Panc1 (cell line): ENCODE data around the gene AOC3. TPM values are rescaled to one million over a fixed set of nuclear protein-coding genes. Genes with fewer than 3 reads are reported as not detected.

ENCODE experiments used
- ATAC-seq: fragments of 200-7000 bp; cut with Tn5 transposase; 2 replicates; pipeline ENCODE4 v1.9.1; 2020; ENCODE audit warnings: mild to moderate bottlenecking, moderate library complexity
- BruUV-seq: library from RNA; stranded (reverse); fragments of 400-500 nt; replicated peaks from 2 replicates; lab custom pipeline; 2021; lab: Mats Ljungman, UMichigan
- CTCF ChIA-PET: fragments of 300-600 bp; sonication (Branson Sonifier 250); formaldehyde crosslinking; loops from one replicate; lab custom pipeline; 2022; ENCODE audit warnings: antibody characterized with exemption; lab: Charles Lee
- POLR2A ChIA-PET: fragments of 300-600 bp; sonication (Branson Sonifier 250); formaldehyde crosslinking; loops from one replicate; lab custom pipeline; 2022; ENCODE audit warnings: antibody characterized with exemption; lab: Charles Lee
- DNase-seq: peaks from one replicate; pipeline ENCODE4 v3.0.0-alpha.2; 2010; ENCODE audit warnings: low read depth, low spot score
- H3K27ac ChIP-seq: 2 replicates; pipeline ENCODE4 v1.5.1; 2011; ENCODE audit warnings: mild to moderate bottlenecking, low read length, inconsistent platforms
- H3K27me3 ChIP-seq: fragments of 200-500 bp; sonication (Bioruptor generic); 2 replicates; pipeline ENCODE4 v1.6.0; 2014; ENCODE audit warnings: low read length, inconsistent platforms; ENCODE audit not compliant: control insufficient read depth, insufficient read depth
- H3K36me3 ChIP-seq: fragments of 200-500 bp; sonication (Bioruptor generic); 2 replicates; pipeline ENCODE4 v1.5.1; 2014; ENCODE audit warnings: inconsistent platforms, mild to moderate bottlenecking, low read length, moderate library complexity; ENCODE audit not compliant: control insufficient read depth, insufficient read depth
- H3K4me1 ChIP-seq: 2 replicates; pipeline ENCODE4 v1.5.1; 2011; ENCODE audit warnings: inconsistent platforms, mild to moderate bottlenecking, low read length, moderate library complexity; ENCODE audit not compliant: control insufficient read depth, insufficient read depth
- H3K4me3 ChIP-seq, 2 experiments: 2 replicates each; pipeline ENCODE4 v1.5.1; 2011 to 2012; ENCODE audit warnings: low read depth in 2 of 2, low read length in 2 of 2, mild to moderate bottlenecking in 2 of 2, inconsistent platforms in 1 of 2, moderate library complexity in 1 of 2
- H3K9me3 ChIP-seq: fragments of 200-500 bp; sonication (Bioruptor generic); 2 replicates; pipeline ENCODE4 v1.5.1; 2014; ENCODE audit warnings: low read depth, mild to moderate bottlenecking, inconsistent platforms, low read length, moderate library complexity; ENCODE audit not compliant: control insufficient read depth, insufficient read depth
- CTCF ChIP-seq: fragments of 450-650 bp; IDR thresholded peaks from 2 replicates; pipeline ENCODE4 v1.5.1; 2017; ENCODE audit warnings: mild to moderate bottlenecking
- POLR2AphosphoS5 ChIP-seq: IDR thresholded peaks from 2 replicates; pipeline ENCODE4 v1.6.1; 2012; ENCODE audit warnings: mild to moderate bottlenecking, low read depth, low read length, moderate library complexity
- REST ChIP-seq, 2 experiments: IDR thresholded peaks; 2 replicates each; pipeline ENCODE4 v1.6.1; 2011 to 2012; ENCODE audit warnings: low read depth in 2 of 2, control low read depth in 1 of 2, low read length in 1 of 2, mild to moderate bottlenecking in 1 of 2, moderate library complexity in 1 of 2; ENCODE audit not compliant: insufficient read depth in 1 of 2
- SIN3A ChIP-seq: IDR thresholded peaks from 2 replicates; pipeline ENCODE4 v1.6.1; 2012; ENCODE audit warnings: low read depth, mild to moderate bottlenecking, low read length, moderate library complexity, borderline replicate concordance; ENCODE audit not compliant: insufficient read depth
- TCF7L2 ChIP-seq: IDR thresholded peaks from 2 replicates; pipeline ENCODE4 v1.6.1; 2011; ENCODE audit warnings: mild to moderate bottlenecking, low read depth, low read length, inconsistent platforms
- in situ Hi-C: cut with HindIII; loops from 2 replicates; pipeline ENCODE4 v1.10.0; 2016; ENCODE audit warnings: low sequenced_read_pairs, low pct_unique_long_range_greater_than_20kb
- intact Hi-C: fragments of 100-400 bp; cut with micrococcal nuclease; formaldehyde crosslinking; loops from one replicate; pipeline ENCODE4 v1.10.0; 2022; ENCODE audit not compliant: unreplicated experiment
- total RNA-seq: library from RNA; stranded (reverse); gene quantifications from one replicate; pipeline ENCODE4 v1.2.1, GENCODE V29; 2021; ENCODE audit not compliant: unreplicated experiment

AOC3 gene
- total RNA-seq, 1 experiment from 2014 or later, result 0.21 TPM

- no peak for ATAC-seq
- intact Hi-C loops (no loop called here), in situ Hi-C loops (no loop called here)
- POLR2A ChIA-PET, result no interaction called here
- Histone ChIP-seq H3K36me3 (no peaks in the 10 kb centered on the region), H3K4me3 (no peak overlapping the region), H3K4me1 (no peaks in the 10 kb centered on the region), H3K27ac (no peak overlapping the region), H3K9me3 (no peaks in the 10 kb centered on the region), H3K27me3 (no peaks in the 10 kb centered on the region)
- CTCF ChIA-PET, result no interaction called here
- TF ChIP-seq SIN3A, result no peak
- no peak for TF ChIP-seq REST (IDR thresholded peaks at IDR 0.05; ENCODE audit: insufficient read depth in 1 of 2, low read depth in 2 of 2, low read length in 1 of 2)
- no peak for TF ChIP-seq CTCF
- TF ChIP-seq POLR2AphosphoS5, result no peak
- no peak for TF ChIP-seq TCF7L2
- BruUV-seq, result no TSS peak
- no peak for DNase-seq
Observed at GRCh38 chr17:42877037-42877436, 26.0 kb downstream of the AOC3 start.

- ATAC-seq (no peak), DNase-seq (no peak)
- H3K27me3 ChIP-seq, result no peaks in the 10 kb centered on the region
- in situ Hi-C loops (no loop called here), intact Hi-C loops (no loop called here)
- POLR2A ChIA-PET, result no interaction called here
- H3K27ac ChIP-seq, result no peak overlapping the region
- H3K4me3 ChIP-seq, result no peak overlapping the region
- TF ChIP-seq POLR2AphosphoS5 (no peak), SIN3A (no peak), CTCF (no peak), REST (IDR thresholded peaks at IDR 0.05; ENCODE audit: insufficient read depth in 1 of 2, low read depth in 2 of 2, low read length in 1 of 2) (no peak), TCF7L2 (no peak)
- CTCF ChIA-PET, result no interaction called here
- H3K4me1 ChIP-seq, result no peaks in the 10 kb centered on the region
- BruUV-seq, result no TSS peak
- H3K9me3 ChIP-seq, result no peaks in the 10 kb centered on the region
- no peaks in the 10 kb centered on the region for H3K36me3 ChIP-seq
Observed at GRCh38 chr17:42878123-42878880, 27.3 kb downstream of the AOC3 start.
